Loucy (cell line): ENCODE data around the gene SPECC1.

ENCODE experiments used
- EZH2phosphoT487 ChIP-seq: fragments of 200-600 bp; IDR thresholded peaks from 2 replicates; pipeline ENCODE4 v1.6.1; 2018; ENCODE audit warnings: antibody characterized with exemption, mild to moderate bottlenecking, moderate library complexity, borderline replicate concordance
- TF ChIP-seq, protein P1 (sequence below): fragments of 200-600 bp; sonication (generic); conservative IDR thresholded peaks from 2 replicates; pipeline ENCODE4 v1.5.1; 2014; ENCODE audit warnings: mild to moderate bottlenecking, antibody characterized with exemption, low read length

DNA sequence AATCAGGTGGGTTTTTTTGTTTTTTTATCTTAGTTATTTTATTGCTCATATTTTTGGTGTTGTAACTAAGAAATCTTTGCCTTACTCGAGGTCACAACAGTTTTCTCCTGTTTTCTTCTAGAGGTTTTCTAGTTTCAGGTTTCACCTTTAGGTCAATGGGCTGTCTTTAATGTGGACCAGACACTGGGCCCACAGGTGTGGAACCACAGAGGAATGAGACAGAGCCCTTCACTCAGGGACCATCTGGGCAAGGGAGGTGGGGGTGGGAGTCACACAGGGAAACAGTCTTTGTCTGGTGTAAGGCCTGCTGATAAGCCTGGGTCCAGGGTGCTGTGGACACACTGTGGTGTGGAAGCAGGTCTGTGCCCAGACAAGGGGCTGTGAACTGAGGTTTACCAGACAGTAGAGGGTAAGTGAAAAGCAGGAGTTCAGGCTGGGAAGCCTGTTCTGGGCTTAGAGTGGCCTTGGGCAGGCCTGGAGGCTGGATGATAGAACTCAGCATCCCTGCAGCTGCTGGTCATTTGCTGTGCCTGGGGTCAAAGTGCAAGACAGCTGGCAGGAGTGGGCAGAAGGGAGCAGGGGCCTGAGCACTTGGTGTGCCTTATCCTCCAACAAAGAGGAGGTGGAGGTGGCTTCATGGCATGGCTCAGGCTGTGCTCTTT, 75.6 kb downstream of the SPECC1 start:
- TF ChIP-seq, protein P1, sequence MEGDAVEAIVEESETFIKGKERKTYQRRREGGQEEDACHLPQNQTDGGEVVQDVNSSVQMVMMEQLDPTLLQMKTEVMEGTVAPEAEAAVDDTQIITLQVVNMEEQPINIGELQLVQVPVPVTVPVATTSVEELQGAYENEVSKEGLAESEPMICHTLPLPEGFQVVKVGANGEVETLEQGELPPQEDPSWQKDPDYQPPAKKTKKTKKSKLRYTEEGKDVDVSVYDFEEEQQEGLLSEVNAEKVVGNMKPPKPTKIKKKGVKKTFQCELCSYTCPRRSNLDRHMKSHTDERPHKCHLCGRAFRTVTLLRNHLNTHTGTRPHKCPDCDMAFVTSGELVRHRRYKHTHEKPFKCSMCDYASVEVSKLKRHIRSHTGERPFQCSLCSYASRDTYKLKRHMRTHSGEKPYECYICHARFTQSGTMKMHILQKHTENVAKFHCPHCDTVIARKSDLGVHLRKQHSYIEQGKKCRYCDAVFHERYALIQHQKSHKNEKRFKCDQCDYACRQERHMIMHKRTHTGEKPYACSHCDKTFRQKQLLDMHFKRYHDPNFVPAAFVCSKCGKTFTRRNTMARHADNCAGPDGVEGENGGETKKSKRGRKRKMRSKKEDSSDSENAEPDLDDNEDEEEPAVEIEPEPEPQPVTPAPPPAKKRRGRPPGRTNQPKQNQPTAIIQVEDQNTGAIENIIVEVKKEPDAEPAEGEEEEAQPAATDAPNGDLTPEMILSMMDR = no peak
- no peak for TF ChIP-seq EZH2phosphoT487
